Measurements from ENCODE around the gene ABTB2.

DNA sequence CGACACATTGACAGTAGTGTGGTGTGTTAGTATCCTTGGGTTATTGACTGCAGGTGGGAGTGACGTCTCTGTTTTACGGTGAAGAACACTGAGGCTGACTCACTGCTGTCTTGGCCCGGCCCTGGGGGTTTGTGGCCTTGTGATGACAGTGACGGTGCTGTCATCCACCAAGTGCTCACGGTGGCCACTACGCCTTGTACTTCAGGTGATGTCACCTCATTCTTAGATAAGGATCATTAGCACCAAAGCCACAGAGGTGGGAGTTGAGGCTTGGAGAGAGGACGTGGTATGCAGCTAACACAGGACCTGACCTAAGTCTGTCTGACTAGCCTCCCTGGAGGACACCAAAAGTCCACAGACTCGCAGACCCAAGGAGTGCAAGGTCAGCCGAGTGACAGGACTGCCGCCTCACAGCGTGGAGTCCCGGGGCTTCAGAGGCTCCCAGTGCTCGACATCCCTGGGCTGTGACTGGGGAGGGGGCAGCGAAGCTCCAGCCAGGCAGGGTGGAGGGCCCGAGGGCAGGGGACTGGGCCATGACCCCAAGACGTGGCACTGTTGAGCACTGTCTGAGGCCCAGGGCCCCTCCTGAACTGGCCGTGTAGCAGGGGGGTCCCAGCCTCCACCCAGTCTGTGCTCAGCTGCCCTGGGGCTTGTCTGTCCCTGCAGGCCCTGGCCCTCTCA lies 195.9 kb downstream of the ABTB2 start:
- no peak for TF ChIP-seq POLR2A (IDR thresholded peaks at IDR 0.05; ENCODE audit: low read depth, low read length)
- TF ChIP-seq, protein P1, sequence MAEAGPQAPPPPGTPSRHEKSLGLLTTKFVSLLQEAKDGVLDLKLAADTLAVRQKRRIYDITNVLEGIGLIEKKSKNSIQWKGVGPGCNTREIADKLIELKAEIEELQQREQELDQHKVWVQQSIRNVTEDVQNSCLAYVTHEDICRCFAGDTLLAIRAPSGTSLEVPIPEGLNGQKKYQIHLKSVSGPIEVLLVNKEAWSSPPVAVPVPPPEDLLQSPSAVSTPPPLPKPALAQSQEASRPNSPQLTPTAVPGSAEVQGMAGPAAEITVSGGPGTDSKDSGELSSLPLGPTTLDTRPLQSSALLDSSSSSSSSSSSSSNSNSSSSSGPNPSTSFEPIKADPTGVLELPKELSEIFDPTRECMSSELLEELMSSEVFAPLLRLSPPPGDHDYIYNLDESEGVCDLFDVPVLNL (IDR thresholded peaks at IDR 0.05; ENCODE audit: low read depth, low read length): no peak
- TF ChIP-seq, protein P2, sequence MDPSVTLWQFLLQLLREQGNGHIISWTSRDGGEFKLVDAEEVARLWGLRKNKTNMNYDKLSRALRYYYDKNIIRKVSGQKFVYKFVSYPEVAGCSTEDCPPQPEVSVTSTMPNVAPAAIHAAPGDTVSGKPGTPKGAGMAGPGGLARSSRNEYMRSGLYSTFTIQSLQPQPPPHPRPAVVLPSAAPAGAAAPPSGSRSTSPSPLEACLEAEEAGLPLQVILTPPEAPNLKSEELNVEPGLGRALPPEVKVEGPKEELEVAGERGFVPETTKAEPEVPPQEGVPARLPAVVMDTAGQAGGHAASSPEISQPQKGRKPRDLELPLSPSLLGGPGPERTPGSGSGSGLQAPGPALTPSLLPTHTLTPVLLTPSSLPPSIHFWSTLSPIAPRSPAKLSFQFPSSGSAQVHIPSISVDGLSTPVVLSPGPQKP (IDR thresholded peaks at IDR 0.05; ENCODE audit: low read depth, low read length): no peak
- TF ChIP-seq TCF7 (IDR thresholded peaks at IDR 0.05; ENCODE audit: borderline replicate concordance): no peak
- TF ChIP-seq, protein P3, sequence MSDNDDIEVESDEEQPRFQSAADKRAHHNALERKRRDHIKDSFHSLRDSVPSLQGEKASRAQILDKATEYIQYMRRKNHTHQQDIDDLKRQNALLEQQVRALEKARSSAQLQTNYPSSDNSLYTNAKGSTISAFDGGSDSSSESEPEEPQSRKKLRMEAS (IDR thresholded peaks at IDR 0.05; ENCODE audit: low read depth, low read length): no peak
- TF ChIP-seq SREBF2 (IDR thresholded peaks at IDR 0.05; ENCODE audit: low read length): no peak
- TF ChIP-seq, protein P4, sequence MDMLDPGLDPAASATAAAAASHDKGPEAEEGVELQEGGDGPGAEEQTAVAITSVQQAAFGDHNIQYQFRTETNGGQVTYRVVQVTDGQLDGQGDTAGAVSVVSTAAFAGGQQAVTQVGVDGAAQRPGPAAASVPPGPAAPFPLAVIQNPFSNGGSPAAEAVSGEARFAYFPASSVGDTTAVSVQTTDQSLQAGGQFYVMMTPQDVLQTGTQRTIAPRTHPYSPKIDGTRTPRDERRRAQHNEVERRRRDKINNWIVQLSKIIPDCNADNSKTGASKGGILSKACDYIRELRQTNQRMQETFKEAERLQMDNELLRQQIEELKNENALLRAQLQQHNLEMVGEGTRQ (IDR thresholded peaks at IDR 0.05; ENCODE audit: borderline replicate concordance, low read depth, low read length): no peak
- no peak for TF ChIP-seq DPF2 (IDR thresholded peaks at IDR 0.05)
- no peak for TF ChIP-seq CBFB (IDR thresholded peaks at IDR 0.05; ENCODE audit: low read depth)
